Osteocyte (in vitro differentiated cells): ENCODE results near the gene TMEM182. TPM values are rescaled to one million over a fixed set of nuclear protein-coding genes. Genes with fewer than 3 reads are reported as not detected.

ENCODE experiments used
- DNase-seq: peaks from one replicate; pipeline ENCODE4 v3.0.0; 2021; ENCODE audit warnings: mixed read lengths; ENCODE audit not compliant: unreplicated experiment; ENCODE audit errors: extremely low spot score
- H3K27ac Mint-ChIP-seq: one replicate; pipeline ENCODE4 v1.8.0; 2021; ENCODE audit warnings: mild to moderate bottlenecking, mixed read lengths; ENCODE audit not compliant: unreplicated experiment
- H3K27me3 Mint-ChIP-seq: one replicate; pipeline ENCODE4 v1.8.0; 2021; ENCODE audit warnings: mixed read lengths; ENCODE audit not compliant: unreplicated experiment
- H3K36me3 Mint-ChIP-seq: one replicate; pipeline ENCODE4 v1.8.0; 2021; ENCODE audit warnings: mixed read lengths; ENCODE audit not compliant: unreplicated experiment
- H3K4me1 Mint-ChIP-seq: one replicate; pipeline ENCODE4 v1.8.0; 2021; ENCODE audit warnings: mixed read lengths; ENCODE audit not compliant: unreplicated experiment
- H3K4me3 Mint-ChIP-seq: one replicate; pipeline ENCODE4 v1.8.0; 2021; ENCODE audit warnings: mild to moderate bottlenecking, moderate library complexity, mixed read lengths; ENCODE audit not compliant: unreplicated experiment
- H3K9me3 Mint-ChIP-seq: one replicate; pipeline ENCODE4 v1.8.0; 2021; ENCODE audit warnings: mixed read lengths; ENCODE audit not compliant: unreplicated experiment
- total RNA-seq: library from RNA; stranded (reverse); gene quantifications from 2 replicates; pipeline ENCODE4 v1.2.1, GENCODE V29; 2021
- TF ChIP-seq, protein P1 (sequence below): fragments of 200-600 bp; sonication (generic); IDR thresholded peaks from 2 replicates; pipeline ENCODE4 v1.5.0; 2021; ENCODE audit warnings: antibody characterized with exemption, mild to moderate bottlenecking, moderate library complexity

The TMEM182 gene
- total RNA-seq, 1 donor from 2014 or later: 2.7 TPM

DNA sequence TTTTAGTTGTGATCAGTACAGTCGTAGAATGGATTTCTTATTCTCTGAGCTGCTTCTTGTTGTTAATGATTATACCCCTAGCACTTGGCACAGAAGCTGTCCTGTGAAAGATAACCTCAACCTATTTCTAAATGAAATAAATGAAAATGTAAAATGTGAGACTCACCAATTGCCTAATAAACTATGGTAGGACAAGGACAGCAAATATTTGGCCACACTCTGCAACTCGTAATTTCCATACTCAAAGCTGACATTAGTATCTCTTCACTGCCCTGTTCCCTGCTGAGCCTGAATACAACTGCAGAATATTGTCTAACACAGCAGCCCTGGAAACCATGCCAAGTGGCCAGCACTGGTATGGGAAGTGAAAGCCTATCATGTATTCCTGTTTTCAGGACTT lies 34.5 kb downstream of the TMEM182 start:
- Mint-ChIP-seq H3K27ac (no peak overlapping the region), H3K9me3 (peaks cover 24% of the 10 kb centered on the region), H3K27me3 (no peaks in the 10 kb centered on the region), H3K4me3 (no peak overlapping the region), H3K36me3 (peaks cover 15% of the 10 kb centered on the region), H3K4me1 (no peaks in the 10 kb centered on the region)
- TF ChIP-seq, protein P1, sequence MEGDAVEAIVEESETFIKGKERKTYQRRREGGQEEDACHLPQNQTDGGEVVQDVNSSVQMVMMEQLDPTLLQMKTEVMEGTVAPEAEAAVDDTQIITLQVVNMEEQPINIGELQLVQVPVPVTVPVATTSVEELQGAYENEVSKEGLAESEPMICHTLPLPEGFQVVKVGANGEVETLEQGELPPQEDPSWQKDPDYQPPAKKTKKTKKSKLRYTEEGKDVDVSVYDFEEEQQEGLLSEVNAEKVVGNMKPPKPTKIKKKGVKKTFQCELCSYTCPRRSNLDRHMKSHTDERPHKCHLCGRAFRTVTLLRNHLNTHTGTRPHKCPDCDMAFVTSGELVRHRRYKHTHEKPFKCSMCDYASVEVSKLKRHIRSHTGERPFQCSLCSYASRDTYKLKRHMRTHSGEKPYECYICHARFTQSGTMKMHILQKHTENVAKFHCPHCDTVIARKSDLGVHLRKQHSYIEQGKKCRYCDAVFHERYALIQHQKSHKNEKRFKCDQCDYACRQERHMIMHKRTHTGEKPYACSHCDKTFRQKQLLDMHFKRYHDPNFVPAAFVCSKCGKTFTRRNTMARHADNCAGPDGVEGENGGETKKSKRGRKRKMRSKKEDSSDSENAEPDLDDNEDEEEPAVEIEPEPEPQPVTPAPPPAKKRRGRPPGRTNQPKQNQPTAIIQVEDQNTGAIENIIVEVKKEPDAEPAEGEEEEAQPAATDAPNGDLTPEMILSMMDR: no peak
- DNase-seq: no peak

DNA sequence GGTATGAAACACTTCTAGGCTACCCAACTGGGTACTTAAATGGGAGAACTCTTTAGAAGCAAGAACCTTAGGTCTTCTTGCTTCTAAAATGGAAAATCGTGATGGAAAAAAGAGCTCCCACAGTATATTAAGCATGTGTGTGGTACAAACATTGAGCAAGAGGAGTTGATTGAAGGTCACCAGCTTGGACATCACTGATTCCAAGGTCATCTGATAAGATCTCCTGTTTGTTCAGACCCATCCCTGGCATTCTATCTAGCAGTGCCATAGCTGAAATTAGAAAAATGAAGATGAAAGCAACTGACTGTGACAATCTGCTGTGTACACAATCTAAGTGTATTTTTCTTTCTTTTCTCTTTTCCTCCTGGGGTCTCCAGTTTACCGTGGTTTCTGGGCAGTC lies 35.7 kb downstream of the TMEM182 start:
- Mint-ChIP-seq H3K27me3 (no peaks in the 10 kb centered on the region), H3K27ac (no peak overlapping the region), H3K4me1 (no peaks in the 10 kb centered on the region), H3K9me3 (peaks cover 24% of the 10 kb centered on the region), H3K36me3 (peaks cover 15% of the 10 kb centered on the region), H3K4me3 (no peak overlapping the region)
- TF ChIP-seq, protein P1: no peak
- no peak for DNase-seq

DNA sequence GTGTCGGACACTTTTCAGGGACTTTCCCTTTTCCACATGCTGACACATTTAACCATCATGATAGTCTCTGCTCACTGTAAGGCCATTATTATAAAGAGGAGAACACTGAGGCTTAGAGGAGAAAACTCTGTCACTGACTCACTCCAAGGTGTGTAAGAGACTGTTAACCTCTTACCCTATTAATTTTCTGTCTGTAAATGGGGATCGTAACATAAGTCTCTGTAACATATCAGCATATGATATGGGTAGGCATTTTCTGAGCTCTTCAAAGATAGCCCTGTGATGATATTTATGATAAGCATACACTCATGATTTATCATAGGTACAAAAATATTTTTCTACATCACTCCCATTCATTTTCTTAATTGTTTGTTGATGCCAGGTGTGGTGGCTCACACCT lies 36.4 kb downstream of the TMEM182 start:
- TF ChIP-seq, protein P1: no peak
- no peaks in the 10 kb centered on the region for H3K4me1 Mint-ChIP-seq
- peaks cover 24% of the 10 kb centered on the region for H3K9me3 Mint-ChIP-seq
- DNase-seq: no peak
- H3K36me3 Mint-ChIP-seq: peaks cover 15% of the 10 kb centered on the region
- H3K27me3 Mint-ChIP-seq: no peaks in the 10 kb centered on the region
- H3K4me3 Mint-ChIP-seq: no peak overlapping the region
- no peak overlapping the region for H3K27ac Mint-ChIP-seq

DNA sequence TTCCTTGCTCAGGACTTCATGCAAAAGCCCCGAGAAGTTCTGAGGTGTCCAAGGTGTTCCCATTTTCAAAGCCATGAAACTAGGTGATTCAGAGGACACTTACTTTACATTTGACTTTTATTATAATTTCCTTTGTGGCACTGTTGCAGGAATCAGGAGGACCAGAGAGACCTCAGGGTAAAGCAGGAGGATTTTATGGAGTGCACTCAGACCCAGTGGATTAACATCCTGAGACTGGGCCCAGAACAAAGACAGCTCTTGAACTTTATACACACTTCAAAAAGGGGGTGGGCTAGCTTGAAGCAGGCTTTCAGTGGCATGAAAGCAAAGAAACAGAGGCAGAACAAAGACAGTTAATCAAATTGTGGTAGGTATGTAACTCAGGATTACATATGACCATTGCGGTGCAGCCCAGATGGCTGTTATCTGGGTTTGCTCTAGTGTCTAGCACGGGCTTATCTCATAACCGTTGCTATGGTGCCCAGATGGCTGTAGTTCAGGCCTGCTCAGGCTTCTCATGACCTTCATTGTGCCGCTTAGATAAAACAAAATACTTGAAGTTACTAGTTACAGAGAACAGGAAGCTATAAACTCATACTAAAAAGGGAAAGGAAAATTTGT lies 39.4 kb downstream of the TMEM182 start:
- H3K36me3 Mint-ChIP-seq: peaks cover 15% of the 10 kb centered on the region
- no peak overlapping the region for H3K27ac Mint-ChIP-seq
- H3K27me3 Mint-ChIP-seq: no peaks in the 10 kb centered on the region
- no peak overlapping the region for H3K4me3 Mint-ChIP-seq
- peaks cover 1% of the 10 kb centered on the region for H3K4me1 Mint-ChIP-seq
- DNase-seq: no peak
- peaks cover 17% of the 10 kb centered on the region for H3K9me3 Mint-ChIP-seq
- TF ChIP-seq, protein P1: no peak

DNA sequence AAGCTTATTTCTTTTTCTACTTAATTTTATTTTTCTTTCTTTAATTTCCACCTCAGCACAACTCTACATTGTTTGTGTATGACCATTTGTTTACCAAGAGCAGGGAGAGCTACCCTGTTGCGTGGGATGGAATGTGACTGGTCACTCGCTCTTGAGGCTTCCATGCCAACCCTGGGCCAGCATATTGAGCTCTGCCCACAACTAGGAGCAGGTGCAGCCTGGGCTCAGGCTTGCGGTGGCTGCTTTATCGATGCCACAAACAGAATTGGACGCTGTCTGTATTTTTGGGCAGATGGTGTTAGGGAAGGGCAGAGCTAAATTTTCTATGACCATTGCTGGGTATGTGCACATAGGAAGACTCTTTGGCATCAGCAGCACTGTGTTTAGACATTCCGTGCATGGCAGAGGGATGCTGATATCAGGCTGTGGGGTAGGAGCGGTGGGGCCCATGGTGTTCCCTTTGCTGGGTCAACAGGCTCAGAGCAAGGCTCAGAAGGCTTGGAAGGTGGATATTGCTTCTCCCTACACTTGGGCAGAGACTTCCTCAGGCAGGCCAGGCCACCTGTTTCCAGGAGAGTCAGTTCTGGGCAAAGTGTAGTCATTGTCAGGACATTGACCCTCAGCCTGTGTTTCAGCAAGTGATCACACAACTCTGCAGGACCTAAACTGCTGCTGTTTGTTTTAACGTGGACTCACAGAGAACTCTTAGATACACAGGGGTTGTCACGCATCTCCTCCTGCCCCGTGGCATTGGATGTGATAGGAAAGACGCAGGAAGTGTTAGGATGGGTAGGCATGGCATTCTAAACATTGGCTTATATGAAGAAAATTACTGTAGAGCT lies 40.2 kb downstream of the TMEM182 start:
- TF ChIP-seq, protein P1: no peak
- peaks cover 17% of the 10 kb centered on the region for H3K9me3 Mint-ChIP-seq
- DNase-seq: no peak
- peaks cover 1% of the 10 kb centered on the region for H3K4me1 Mint-ChIP-seq
- no peak overlapping the region for H3K27ac Mint-ChIP-seq
- H3K27me3 Mint-ChIP-seq: no peaks in the 10 kb centered on the region
- peaks cover 15% of the 10 kb centered on the region for H3K36me3 Mint-ChIP-seq
- no peak overlapping the region for H3K4me3 Mint-ChIP-seq
